Central memory CD4-positive, alpha-beta T cell (primary cell): Measurements from ENCODE around the gene SLBP.

ENCODE experiments used
- DNase-seq: peaks from one replicate; pipeline ENCODE4 v3.0.0; 2022

SLBP gene

DNA sequence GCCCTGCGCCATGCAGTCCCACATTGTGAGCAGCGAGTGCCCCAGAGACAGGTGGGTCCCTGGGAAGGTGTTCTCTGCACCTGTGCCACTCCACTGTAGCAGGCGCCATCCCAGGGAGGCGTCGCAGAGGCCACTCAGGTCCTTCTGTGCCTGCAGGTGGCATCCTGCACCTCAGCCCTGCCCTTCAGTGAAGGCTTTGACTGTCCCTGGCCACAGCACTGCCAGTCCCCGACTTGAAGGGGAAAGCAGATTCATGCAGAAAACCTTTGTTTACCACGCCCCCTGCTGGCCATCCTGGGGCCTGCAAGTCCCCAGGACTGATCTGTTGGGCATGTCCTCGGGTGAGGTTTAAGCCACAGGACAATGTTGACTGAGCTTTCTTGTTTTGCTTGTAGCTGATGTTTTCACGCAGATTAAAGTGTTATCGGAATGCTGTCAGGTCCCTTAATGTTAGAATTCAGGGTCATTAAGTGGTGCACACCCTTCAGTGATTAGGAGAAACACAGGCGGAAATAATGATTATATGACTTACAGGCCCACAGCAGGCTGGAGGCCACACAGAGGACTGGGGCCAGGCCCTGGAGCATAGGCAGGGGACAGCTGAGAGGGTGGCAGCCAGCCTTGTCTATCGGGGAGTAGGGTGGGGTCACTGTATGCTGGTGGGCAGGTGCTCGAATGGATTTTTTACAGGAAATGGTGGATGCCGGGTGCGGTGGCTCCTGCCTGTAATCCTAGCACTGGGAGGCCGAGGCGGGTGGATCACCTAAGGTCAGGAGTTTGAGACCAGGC is 14.2 kb upstream of the SLBP start:
- DNase-seq, result peak; percentile 82

- DNase-seq, result no peak
Observed at GRCh38 chr4:1725521-1725920, 13.4 kb upstream of the SLBP start.

GRCh38 chr4:1723131-1723801 is 11.1 kb upstream of the SLBP start:
- DNase-seq, result peak; percentile 69

DNA sequence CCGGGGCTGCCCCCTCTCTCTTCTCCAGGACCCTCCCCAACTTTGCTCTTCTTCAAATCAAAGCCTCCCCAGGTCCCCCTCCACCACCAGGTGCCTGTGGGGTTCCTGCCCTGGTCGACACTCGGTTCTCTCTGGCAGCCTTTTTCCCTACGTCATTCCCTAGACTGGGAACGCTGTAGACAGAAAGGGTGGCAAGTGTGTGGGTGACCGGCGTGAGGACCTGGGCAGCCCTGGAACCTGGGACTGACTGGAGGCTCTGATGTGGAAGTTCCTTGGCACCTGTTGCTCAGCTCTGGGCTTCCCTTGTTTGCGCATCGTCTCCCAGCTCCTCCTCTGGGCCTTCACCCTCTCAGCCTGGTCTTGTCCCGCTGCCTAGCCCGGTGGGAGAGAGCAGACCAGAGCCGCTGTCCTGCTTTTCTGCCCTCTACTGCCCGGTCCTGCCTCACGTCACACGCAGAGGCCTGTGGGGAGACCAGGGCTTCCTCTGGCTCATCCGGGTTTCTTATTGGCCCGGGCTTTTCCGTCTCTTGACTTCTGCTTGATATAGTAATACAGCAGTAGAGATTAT is 10.5 kb upstream of the SLBP start:
- no peak for DNase-seq

DNA sequence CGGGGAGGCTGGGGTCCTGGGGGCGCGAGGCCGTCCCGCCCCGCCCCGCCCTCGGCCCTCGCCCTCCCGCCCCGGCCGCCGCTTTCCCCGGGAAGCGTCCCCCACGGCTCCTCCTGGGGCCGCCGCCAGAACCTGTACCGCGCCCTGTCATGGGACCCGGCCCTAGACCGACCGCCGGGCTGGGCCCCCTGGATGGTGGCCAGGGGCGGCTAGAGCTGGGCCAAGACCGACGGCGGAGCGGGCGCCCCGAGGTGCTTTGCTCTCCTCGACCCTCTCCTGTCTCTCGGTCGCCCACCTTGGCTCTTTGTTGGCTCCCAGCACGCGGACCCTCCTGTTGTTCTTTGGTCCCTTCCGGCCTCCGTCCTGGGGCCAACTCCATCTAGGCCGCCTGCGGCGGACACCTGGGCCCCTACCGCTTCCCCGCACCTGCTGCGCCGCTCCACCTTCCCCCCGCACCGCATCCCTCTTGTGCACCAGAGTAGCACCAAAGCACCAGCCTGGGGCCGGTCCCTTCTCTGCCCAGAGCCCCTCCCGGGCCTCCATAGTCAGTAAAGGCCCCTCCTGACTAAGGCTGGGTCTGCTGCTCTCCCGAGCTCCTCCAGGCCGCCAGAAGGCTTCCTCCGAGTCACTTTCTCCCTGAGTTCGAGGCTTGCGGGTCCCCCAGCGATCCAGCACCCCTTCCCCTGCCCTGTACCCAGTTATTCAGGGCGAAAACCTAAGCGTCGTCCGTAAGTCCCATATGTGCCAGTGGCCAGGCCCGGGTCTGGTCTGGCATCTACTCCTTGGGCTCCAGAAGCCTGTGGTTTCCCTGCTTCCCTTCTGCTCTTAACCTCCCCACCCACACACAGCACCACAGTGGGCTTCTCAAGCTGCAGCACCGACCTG is 9.8 kb upstream of the SLBP start:
- DNase-seq, result no peak

DNA sequence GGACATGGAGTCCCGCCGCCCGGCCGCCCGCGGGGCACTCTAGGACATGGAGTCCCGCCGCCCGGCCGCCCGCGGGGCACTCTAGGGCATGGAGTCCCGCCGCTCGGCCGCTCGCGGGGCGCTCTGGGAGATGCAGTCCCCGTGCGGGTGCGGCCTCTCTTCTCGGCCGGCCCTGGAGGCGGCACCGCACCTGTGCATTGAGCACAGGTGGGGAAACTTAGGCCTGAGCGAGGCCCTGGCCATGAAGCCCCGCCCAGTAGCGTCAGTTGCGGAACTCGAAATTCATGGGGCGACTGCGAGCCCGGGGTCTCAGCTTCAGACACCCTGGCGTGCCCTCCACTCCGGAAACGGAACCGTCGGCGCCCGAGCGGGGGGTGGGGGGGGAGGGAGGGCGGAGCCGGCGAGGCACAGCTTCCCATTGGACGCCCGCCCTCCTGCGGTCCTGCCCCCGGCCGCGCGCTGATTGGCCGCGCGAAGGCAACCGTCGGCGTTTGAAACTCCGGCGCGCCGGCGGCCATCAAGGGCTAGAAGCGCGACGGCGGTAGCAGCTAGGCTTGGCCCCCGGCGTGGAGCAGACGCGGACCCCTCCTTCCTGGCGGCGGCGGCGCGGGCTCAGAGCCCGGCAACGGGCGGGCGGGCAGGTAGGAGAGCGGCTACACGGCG is 9.0 kb upstream of the SLBP start, which contains the start of the genes TACC3 and TMEM129:
TACC3 (plus strand) TSS at position 519 of the 663 bp plus-strand sequence. CDS start 1,901 bp downstream, outside the sequence.
TMEM129 (minus strand) TSS at position 321 of the 663 bp plus-strand sequence. CDS start 486 bp downstream, outside the sequence.
- peak; percentile 97 for DNase-seq

DNA sequence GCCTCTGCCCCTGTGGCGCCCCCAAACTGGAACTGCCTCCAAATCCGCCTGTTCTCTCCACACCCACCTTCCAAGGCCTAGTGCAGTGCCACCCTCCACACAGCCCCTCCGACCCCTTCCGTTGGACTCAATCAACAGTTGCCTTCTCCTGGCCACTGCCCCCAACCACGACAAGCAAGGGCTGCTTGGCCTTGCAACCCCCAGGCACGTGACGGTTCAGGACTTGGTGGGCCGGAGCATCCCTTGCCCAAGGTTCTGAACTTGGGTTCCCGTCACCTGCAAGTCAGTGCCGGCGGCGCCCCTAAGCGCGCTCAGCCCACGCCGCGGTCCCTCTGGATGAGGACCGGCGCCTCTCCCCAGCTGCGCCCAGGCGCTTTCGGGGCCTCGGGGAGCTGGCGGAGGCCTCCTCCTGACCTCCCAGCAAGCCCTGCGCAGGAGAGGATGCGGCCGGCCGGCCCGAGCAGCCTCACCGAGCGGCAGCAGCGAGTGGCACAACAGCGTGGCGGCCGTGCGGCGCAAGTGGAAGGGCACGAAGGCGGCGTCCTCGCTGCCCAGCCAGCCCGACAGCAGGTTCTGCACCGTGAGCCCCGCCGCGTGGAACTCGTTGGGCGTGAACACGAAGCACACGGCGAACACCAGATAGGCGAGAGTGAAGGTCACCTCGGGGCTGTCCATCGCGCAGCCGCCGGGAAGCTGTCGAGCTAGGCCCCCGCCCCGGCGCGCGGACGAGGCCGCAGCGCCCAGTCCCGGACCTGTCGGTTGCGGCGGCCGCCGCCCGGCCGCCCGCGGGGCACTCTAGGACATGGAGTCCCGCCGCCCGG is 8.3 kb upstream of the SLBP start:
- DNase-seq, result peak; percentile 45

- DNase-seq, result no peak
Observed at GRCh38 chr4:1718095-1718850, 6.2 kb upstream of the SLBP start.

GRCh38 chr4:1717129-1718094 is 5.3 kb upstream of the SLBP start:
- DNase-seq, result no peak

GRCh38 chr4:1716065-1716945 is 4.2 kb upstream of the SLBP start:
- no peak for DNase-seq

DNA sequence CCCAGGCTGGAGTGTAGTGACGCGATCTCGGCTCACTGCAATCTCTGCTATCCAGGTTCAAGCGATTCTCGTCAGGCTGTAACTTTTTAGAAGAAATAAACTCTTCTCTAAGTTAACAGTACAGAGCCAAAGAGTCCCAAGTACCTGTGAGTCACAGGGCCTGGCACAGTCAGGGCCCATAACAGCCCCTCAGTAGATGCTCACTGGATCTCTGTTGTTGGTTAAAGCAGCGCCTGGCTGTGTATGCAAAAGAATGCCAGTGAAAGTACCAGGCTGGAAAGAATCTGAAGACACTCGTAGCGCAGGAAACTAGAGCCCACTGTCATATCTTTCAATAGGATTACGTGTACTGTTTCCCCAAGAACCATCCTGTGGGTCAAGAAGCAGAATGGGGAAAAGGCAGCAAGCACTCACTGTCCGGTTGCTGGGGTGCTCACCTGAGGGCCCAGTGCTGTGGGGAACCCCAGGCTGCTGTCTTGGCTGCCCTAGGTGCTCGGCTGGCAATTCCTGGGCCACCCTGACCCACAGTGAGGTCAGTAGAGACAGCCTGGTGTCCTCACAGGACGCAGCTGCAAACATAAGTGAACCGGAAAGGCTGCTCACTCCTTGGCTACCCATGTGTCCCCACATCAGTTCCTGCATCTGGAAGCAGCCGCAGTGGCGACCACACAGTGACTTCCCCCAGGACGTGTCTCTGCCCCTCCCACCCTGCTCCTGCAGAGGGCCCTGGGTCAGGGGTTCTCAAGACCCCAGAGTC is 3.1 kb upstream of the SLBP start:
- no peak for DNase-seq

DNA sequence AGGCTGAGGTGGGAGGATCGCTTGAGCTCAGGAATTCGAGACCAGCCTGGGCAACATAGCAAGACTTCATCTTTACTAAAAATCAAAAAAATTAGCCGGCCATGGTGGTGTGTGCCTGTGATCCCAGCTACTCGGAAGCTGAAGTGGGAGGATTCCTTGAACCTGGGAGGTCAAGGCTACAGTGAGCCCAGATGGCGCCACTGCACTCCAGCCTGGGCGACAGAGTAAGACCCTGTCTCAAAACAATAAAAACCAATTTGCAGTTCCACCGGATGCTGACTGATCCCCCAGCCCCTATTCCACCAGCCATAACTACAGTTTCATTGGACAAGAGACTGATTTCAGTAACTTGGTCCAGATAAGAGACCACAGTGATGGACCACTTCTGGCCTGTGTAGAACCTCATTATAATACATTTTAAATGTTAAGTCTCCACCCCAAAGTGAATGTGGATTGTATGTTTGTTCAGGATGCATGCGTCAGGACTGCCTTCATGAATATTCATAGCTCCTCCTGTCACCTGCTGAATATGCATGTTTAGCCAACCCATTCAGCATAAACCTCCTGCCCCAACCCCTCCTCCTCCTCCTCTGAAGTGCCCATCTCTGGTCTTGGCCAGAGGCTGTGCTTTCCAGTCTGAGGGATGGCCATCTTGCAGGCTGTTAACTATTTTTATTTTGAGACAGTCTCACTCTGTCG is 2.3 kb upstream of the SLBP start:
- DNase-seq, result no peak

DNA sequence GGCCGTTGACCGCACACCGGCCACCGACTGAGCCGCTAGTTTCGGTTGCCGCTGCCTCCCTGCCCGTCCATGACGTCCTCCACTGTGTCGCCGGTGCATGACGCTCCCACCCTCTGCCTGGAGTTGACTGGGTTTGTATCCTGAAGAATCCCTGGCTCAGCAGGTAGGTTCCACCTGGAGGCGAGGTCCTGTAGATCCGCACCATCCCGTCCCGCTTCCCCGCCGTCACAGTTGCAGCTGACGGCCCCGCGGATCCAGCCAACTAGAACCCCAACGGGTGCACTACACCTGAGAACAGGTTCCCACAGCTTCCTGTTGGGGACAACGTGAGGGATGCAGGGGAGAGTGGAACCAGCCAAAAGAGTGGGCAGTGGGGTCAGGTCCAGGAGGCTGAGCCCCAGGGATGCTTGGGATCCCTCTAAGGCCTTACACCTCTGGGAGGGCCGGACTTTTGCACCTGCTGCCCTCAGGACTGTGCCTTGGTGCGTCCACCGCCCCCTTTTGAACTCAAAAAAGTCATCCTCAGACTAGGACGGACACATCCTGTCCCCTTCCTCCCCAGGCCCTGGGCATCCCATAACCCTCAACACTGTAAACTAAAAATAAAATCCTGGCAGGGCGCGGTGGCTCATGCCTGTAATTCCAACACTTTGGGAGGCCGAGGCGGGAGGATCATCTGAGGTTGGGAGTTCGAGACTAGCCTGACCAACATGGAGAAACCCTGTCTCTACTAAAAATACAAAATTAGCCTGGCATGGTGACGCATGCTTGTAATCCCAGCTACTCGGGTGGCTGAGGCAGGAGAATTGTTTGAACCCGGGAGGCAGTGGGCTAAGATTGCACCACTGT is 1.1 kb upstream of the SLBP start:
- no peak for DNase-seq

DNA sequence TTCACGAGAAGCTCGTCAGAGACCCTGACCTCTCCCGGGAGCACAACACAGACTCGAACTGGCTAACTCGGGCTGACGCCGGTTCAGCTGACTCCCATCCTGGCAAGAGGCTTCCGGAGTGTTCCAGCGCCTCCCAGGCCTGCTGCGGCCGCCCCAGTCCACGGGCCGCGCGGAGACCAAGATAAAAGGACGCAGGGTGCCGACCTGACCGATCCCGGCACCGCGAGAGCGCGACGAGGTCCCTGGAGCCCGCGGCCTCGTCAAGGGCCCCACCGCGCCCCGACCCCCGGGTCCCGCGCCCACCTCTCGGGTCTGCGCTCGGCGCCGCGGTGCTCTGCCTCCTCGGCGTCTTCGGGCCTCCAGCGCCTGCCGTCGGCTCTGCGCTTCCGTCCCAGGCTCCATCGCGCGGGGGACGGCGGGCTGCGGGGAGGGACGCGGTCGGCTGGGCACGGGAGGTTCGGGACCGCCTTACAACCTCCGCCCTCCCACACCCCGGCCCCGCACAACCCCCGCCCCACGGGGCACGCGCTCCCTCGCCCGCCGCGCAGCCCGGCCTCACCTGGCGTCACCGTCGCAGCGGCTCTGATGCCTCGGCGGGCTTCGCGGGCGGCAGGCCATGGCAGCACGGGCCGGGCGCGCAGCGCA is 426 bp downstream of the SLBP start:
- no peak for DNase-seq

DNA sequence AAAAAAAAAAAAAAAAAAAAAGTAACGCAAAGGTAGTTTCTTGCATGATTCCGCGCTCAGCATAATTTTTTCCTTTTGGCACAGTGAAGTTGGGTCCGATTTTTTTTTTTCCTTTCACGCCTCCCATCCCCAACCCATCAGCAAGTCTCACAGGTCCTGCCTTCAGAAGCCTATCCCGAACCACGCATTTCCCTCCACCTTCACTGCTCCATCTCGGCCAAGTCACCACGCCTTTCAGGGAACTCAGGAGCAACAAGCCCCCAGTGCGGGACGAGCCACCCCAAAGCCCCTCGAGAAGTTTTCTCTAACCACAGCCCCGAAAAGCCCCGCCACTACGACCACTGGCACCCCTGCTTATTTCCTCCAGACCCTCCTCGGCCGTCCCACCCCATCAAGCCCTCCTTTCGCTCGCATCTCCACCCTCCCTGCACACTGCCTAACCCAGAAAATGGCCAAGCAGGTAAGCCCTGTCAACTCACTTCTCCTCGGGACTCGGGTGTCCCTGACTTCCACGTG is 1.0 kb downstream of the SLBP start:
- DNase-seq, result no peak
